BLaER1 treated with 17β-estradiol and CSF1 and Interleukin-3, amounts not matched to agents 10 nM and 100 nM (cell line): ENCODE data around the gene DLG2.

ENCODE experiments used
- H3K27ac ChIP-seq, 11 experiments: shearing (Covaris generic); formaldehyde crosslinking; 2 replicates each; pipeline ENCODE4 v1.8.1; 2022
- H3K27me3 ChIP-seq, 11 experiments: shearing (Covaris generic); formaldehyde crosslinking; 2 replicates each; pipeline ENCODE4 v1.8.1; 2022
- H3K36me3 ChIP-seq, 11 experiments: shearing (Covaris generic); formaldehyde crosslinking; 2 replicates each; pipeline ENCODE4 v1.8.1; 2022
- H3K4me1 ChIP-seq, 10 experiments: shearing (Covaris generic); formaldehyde crosslinking; 2 replicates each; pipeline ENCODE4 v1.8.1; 2022
- H3K4me2 ChIP-seq, 11 experiments: shearing (Covaris generic); formaldehyde crosslinking; 2 replicates each; pipeline ENCODE4 v1.8.1; 2022
- H3K4me3 ChIP-seq, 10 experiments: shearing (Covaris generic); formaldehyde crosslinking; 2 replicates each; pipeline ENCODE4 v1.8.1; 2022
- H3K9ac ChIP-seq, 11 experiments: shearing (Covaris generic); formaldehyde crosslinking; 2 replicates each; pipeline ENCODE4 v1.8.1; 2022
- H3K9me3 ChIP-seq, 11 experiments: shearing (Covaris generic); formaldehyde crosslinking; replicated peaks in 1 of 11; 2 replicates each; pipeline ENCODE4 v1.8.1; 2022
- H4K20me1 ChIP-seq, 11 experiments: shearing (Covaris generic); formaldehyde crosslinking; 2 replicates each; pipeline ENCODE4 v1.8.1; 2022
- Cebpa-rat ChIP-seq, 11 experiments: shearing (Covaris generic); IDR thresholded peaks; 2 replicates each; pipeline ENCODE4 v1.8.1; 2022

The DLG2 gene

GRCh38 chr11:83554876-83555275 lies 2072.3 kb downstream of the DLG2 start:
- Histone ChIP-seq H3K9ac (no peak overlapping the region), H3K27me3 (no peaks in the 10 kb centered on the region), H3K4me3 (no peak overlapping the region), H3K9me3 (no peaks in the 10 kb centered on the region), H3K27ac (no peak overlapping the region), H3K4me2 (no peak overlapping the region), H3K36me3 (no peaks in the 10 kb centered on the region), H3K4me1 (peaks cover 17 to 36% (median 30%) of the 10 kb centered on the region in 10 experiments; a peak in 19 of 20 replicates), H4K20me1 (no peaks in the 10 kb centered on the region)
- no peak for TF ChIP-seq Cebpa-rat (IDR thresholded peaks at IDR 0.05)

GRCh38 chr11:83549984-83550667 lies 2077.0 kb downstream of the DLG2 start:
- TF ChIP-seq Cebpa-rat (IDR thresholded peaks at IDR 0.05), result no peak
- Histone ChIP-seq H3K4me1 (no peaks in the 10 kb centered on the region), H3K4me3 (no peak overlapping the region), H3K27ac (no peak overlapping the region), H4K20me1 (no peaks in the 10 kb centered on the region), H3K27me3 (no peaks in the 10 kb centered on the region), H3K9ac (no peak overlapping the region), H3K36me3 (no peaks in the 10 kb centered on the region), H3K4me2 (no peak overlapping the region), H3K9me3 (no peaks in the 10 kb centered on the region)

GRCh38 chr11:83546368-83546767 lies 2080.8 kb downstream of the DLG2 start:
- H3K4me2 ChIP-seq, result no peak overlapping the region
- H3K27ac ChIP-seq, result no peak overlapping the region
- no peak overlapping the region for H3K9ac ChIP-seq
- TF ChIP-seq Cebpa-rat (IDR thresholded peaks at IDR 0.05), result no peak
- no peaks in the 10 kb centered on the region for H3K36me3 ChIP-seq
- H3K9me3 ChIP-seq, result no peaks in the 10 kb centered on the region
- no peaks in the 10 kb centered on the region for H3K27me3 ChIP-seq
- no peaks in the 10 kb centered on the region for H3K4me1 ChIP-seq
- no peak overlapping the region for H3K4me3 ChIP-seq
- no peaks in the 10 kb centered on the region for H4K20me1 ChIP-seq

GRCh38 chr11:83545494-83546260 lies 2081.5 kb downstream of the DLG2 start:
- Histone ChIP-seq H3K4me3 (no peak overlapping the region), H4K20me1 (no peaks in the 10 kb centered on the region), H3K36me3 (no peaks in the 10 kb centered on the region), H3K4me1 (no peaks in the 10 kb centered on the region), H3K9me3 (no peaks in the 10 kb centered on the region), H3K27me3 (no peaks in the 10 kb centered on the region), H3K4me2 (no peak overlapping the region), H3K9ac (no peak overlapping the region), H3K27ac (no peak overlapping the region)
- TF ChIP-seq Cebpa-rat (IDR thresholded peaks at IDR 0.05), result no peak

DNA sequence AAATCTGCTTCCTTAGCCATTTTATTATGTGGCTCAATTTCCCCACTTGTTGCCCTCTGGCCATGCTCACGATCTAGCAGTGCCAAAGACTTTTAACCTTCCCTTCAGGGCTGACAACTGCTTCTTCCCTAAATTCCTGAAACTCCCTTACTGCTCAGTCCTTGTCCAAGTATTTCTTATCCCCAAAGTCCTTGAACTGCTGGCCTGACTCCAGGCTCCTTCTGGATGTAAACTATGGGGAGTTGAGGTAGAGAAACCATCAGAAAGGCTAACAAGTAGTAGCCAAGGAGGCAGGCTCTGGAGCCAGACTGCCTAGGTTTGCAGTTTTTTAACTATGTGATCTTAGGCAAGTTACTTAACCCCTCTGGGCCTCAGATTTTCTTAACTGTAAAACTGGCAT lies 2082.3 kb downstream of the DLG2 start:
- H3K27me3 ChIP-seq, result no peaks in the 10 kb centered on the region
- no peak overlapping the region for H3K4me2 ChIP-seq
- no peaks in the 10 kb centered on the region for H3K4me1 ChIP-seq
- no peak overlapping the region for H3K27ac ChIP-seq
- no peak overlapping the region for H3K9ac ChIP-seq
- H4K20me1 ChIP-seq, result no peaks in the 10 kb centered on the region
- H3K36me3 ChIP-seq, result no peaks in the 10 kb centered on the region
- no peaks in the 10 kb centered on the region for H3K9me3 ChIP-seq
- no peak overlapping the region for H3K4me3 ChIP-seq
- no peak for TF ChIP-seq Cebpa-rat (IDR thresholded peaks at IDR 0.05)

DNA sequence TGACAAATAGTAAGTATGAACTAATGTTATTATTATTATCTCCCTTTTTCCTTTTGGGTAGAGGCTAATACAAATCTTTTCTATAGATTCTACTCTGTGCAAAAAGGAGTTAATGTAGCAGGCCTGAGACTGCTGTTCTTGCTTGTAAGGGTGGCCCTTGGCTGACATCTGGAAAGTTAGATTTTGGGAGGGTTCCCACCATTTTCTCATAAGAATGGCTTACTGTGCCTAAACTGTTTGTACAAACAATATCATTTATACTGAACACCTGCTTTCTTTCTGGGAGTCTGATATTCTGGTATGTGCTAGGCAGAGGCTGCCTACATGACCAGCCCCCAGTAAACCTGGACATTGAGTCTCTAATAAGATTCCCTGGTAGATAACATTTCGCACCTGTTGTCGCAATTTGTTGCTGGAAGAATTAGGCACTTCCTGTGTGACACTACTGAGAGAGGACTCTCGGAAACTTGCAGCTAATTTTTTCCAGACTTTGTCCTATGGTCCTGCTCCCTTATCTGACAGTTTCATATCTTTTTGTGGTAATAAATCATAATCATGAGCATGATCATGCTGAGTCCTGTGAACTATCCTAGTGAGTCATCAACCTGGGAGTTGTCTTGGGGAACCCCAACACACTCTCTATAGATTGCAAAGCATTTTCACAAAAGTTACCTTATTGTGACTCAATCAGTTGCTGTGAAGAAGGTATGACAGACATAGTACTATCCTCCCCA lies 2083.3 kb downstream of the DLG2 start:
- Histone ChIP-seq H3K36me3 (no peaks in the 10 kb centered on the region), H3K4me3 (no peak overlapping the region), H3K27me3 (no peaks in the 10 kb centered on the region), H3K9me3 (no peaks in the 10 kb centered on the region), H3K4me1 (no peaks in the 10 kb centered on the region), H3K4me2 (no peak overlapping the region), H4K20me1 (no peaks in the 10 kb centered on the region), H3K9ac (no peak overlapping the region), H3K27ac (no peak overlapping the region)
- TF ChIP-seq Cebpa-rat (IDR thresholded peaks at IDR 0.05), result no peak

DNA sequence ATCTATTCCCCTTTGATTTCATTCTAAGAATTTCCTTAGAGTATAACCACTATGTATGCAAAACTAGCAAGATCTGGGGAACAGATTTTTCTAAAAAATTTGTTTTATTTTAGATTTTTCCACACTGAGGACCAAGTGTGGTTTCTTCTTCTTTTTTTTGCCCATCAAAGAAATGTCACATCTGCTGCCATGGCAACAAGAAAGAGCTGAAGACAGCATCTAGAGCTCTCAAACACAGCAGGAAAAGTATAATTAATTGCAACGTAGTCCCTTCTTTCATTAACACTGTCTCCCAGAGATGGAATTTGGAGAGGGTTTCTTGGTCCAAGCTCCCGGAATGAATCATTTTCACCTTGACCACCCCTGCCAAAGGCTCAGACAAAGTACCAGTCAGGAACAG lies 2084.3 kb downstream of the DLG2 start:
- Histone ChIP-seq H3K27me3 (no peaks in the 10 kb centered on the region), H3K9me3 (no peaks in the 10 kb centered on the region), H3K4me1 (no peaks in the 10 kb centered on the region), H3K4me3 (no peak overlapping the region), H4K20me1 (no peaks in the 10 kb centered on the region), H3K9ac (no peak overlapping the region), H3K36me3 (no peaks in the 10 kb centered on the region), H3K27ac (no peak overlapping the region), H3K4me2 (no peak overlapping the region)
- no peak for TF ChIP-seq Cebpa-rat (IDR thresholded peaks at IDR 0.05)

DNA sequence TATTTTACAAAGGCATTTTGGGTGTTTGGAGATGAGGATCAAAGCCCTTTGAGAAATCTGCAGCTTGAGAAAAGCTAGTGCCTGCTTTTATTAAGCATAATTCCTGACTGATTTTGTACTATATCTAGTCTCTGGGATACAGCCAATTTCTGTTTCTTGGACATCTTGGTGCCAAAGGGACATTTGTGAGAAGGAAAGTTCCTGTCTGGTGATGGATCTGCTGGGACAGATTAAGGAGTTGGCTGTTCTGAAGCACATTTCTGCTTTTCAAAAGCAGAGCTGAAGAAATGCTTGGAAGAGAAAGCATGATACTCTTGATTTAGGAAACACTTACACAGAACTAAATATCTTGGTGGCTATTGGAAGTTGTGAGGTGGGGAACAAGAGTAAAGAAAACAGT lies 2086.4 kb downstream of the DLG2 start:
- H4K20me1 ChIP-seq, result no peaks in the 10 kb centered on the region
- no peak for TF ChIP-seq Cebpa-rat (IDR thresholded peaks at IDR 0.05)
- H3K9ac ChIP-seq, result no peak overlapping the region
- H3K4me2 ChIP-seq, result no peak overlapping the region
- H3K36me3 ChIP-seq, result no peaks in the 10 kb centered on the region
- H3K9me3 ChIP-seq, result no peaks in the 10 kb centered on the region
- H3K27me3 ChIP-seq, result no peaks in the 10 kb centered on the region
- H3K4me3 ChIP-seq, result no peak overlapping the region
- H3K27ac ChIP-seq, result no peak overlapping the region
- no peaks in the 10 kb centered on the region for H3K4me1 ChIP-seq

DNA sequence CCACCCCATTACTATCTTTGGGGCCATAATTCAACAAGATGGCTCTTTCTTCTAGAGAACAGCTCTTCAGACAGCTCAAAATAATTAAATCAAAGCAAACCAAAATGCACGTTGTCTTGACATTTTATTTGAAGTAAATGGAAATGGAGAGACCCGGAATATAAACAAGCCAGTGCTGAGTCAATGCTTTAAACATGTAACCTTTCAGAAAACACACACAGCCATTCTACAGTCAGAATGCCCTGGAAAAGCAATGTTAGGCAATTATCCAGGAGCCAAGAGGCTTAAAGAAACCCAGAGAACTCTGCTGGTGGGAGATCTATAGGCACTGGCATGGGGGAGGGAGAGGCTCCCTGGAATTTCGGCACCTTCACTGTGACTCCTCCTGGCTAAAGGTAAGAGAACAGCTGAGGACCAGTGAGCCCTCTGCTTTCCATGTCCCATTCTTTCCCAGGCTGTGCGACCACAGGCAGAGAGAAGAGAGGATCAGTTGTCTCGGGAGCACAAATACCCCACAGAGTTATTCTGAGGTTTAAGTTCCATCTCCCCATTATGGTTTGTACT lies 2086.9 kb downstream of the DLG2 start:
- Histone ChIP-seq H3K4me2 (no peak overlapping the region), H3K36me3 (no peaks in the 10 kb centered on the region), H3K9me3 (no peaks in the 10 kb centered on the region), H3K4me1 (no peaks in the 10 kb centered on the region), H3K9ac (no peak overlapping the region), H3K4me3 (no peak overlapping the region), H4K20me1 (no peaks in the 10 kb centered on the region), H3K27ac (no peak overlapping the region), H3K27me3 (no peaks in the 10 kb centered on the region)
- no peak for TF ChIP-seq Cebpa-rat (IDR thresholded peaks at IDR 0.05)
